Islet of Langerhans (tissue), 1 donor: ENCODE measurements around the gene CRKL.

Experiments
- FAIRE-seq: peaks from one replicate; lab custom pipeline; 2011; peaks lifted over from hg19 to GRCh38; lab: Jason Lieb, UNC

CRKL gene

GRCh38 chr22:20983081-20983771 lies 66.0 kb downstream of the CRKL start:
- FAIRE-seq, result no peak

DNA sequence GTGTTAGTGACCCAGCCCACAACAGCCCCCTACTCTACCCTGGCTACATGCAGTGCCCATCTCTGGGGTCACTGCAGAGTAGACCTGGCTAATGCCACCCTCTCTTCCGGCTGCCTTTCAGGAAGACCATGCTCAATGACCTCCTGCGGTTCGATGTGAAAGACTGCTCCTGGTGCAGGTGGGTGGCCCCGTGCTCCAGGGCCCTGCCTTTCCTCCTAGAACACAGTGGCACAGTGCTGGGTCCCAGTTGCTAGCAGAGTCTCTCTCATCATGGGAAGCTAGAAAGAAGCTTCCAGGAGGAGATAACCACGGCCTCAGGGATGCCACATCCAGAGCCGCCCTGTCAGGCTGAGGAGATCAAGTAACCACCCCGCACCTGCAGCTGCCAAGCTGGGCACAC lies 68.5 kb downstream of the CRKL start:
- FAIRE-seq, result no peak

GRCh38 chr22:20986365-20986764 lies 69.2 kb downstream of the CRKL start:
- no peak for FAIRE-seq

- no peak for FAIRE-seq
Measured at GRCh38 chr22:20987375-20987774, 70.2 kb downstream of the CRKL start.

GRCh38 chr22:20988573-20989322 lies 71.5 kb downstream of the CRKL start:
- FAIRE-seq, result no peak

DNA sequence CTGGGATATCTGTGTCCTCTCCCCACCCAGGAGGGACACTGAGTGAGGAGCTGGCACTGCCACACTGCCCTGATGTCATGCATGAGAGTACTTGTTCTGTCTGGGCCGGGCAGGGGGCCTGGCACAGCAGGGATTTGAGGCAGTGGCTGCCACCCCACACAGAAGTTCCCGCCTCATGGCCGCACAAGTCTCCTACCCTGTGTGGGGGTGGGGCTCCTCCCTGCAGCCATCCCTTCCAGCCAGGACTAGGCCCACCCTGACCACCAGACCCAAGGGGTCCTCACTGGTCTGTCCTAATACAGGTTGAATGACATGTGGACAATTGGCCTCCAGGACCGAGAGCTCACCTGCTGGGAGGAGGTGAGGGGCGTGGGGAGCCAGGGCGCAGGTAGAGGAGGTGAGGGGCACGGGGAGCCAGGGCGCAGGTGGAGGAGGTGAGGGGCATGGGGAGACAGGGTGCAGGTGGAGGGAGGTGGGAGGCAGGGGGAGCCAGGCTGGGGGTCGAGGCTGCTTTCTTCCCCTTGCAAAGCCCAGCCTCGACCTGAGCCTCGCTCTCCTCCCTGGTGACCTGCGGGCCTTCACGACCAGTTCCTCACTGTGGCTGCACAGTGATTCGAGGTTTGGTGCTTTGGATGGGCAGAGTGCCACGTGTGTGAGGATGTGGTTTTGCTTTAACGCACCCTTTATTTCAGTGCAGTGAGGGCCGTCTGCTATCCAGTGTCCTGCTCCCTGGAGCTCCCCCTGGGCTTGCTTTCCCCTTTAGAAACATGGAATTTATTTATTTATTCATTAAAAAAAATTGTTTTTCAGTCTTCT lies 72.3 kb downstream of the CRKL start:
- FAIRE-seq, result no peak

- FAIRE-seq, result no peak
Measured at GRCh38 chr22:20990184-20991180, 73.3 kb downstream of the CRKL start.

- FAIRE-seq, result no peak
Measured at GRCh38 chr22:20991252-20992055, 74.2 kb downstream of the CRKL start.

DNA sequence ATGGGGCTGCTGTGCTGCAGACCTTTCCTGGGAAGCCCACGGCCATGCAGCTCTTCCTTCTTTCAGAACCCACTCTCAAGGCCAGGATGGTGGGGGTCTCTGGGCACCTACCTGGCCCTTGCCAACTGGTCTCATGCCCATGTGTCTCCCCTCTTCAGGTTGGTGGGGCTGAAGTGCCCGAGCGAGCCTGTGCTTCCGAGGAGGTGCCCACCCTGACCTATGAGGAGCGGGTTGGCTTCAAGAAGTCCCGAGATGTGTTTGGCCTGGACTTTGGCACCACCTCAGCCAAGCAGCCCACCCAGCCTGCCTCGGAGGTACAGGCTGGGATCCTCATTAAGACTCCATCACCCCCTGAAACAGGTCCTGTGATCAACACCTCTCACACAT lies 74.8 kb downstream of the CRKL start:
- no peak for FAIRE-seq

DNA sequence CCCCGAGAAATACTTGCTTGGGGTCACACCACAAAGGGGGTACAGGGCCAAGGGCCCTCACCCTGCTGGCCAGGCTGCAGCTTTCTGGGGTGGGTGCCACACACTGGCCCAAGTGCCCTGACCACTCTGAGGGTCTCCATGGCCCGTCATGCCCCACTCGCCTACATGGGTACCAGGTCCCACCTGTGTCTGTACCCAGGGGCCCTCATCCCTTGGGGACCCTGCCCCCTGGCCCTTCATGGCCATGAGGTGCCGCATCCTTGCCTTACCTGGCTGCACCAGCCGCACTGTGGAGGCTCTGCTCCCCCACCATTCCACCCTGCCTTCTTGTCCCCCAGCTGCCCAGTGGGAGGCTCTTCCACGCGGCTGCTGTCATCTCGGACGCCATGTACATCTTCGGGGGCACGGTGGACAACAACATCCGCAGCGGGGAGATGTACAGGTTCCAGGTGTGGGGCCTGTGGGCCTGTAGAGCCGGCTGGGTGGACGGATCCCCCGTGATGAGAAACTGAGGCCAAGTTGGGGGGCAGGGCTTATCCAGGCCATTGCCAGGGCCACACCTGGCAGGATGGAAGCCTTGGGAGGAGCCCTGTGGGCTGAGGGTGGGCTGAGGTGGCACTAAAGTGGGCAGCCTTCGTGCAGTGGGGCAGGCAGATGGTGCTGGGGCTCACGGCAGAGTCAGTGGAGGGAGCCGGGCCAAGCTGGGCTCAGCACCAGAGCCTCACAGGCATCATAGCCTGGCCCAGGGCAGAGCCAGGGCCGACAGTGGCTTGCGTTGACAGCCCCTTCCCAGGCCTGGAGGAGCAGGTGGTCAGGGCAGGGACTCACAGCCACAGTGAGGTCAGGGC lies 75.5 kb downstream of the CRKL start:
- no peak for FAIRE-seq

- no peak for FAIRE-seq
Measured at GRCh38 chr22:20993304-20994127, 76.3 kb downstream of the CRKL start.

DNA sequence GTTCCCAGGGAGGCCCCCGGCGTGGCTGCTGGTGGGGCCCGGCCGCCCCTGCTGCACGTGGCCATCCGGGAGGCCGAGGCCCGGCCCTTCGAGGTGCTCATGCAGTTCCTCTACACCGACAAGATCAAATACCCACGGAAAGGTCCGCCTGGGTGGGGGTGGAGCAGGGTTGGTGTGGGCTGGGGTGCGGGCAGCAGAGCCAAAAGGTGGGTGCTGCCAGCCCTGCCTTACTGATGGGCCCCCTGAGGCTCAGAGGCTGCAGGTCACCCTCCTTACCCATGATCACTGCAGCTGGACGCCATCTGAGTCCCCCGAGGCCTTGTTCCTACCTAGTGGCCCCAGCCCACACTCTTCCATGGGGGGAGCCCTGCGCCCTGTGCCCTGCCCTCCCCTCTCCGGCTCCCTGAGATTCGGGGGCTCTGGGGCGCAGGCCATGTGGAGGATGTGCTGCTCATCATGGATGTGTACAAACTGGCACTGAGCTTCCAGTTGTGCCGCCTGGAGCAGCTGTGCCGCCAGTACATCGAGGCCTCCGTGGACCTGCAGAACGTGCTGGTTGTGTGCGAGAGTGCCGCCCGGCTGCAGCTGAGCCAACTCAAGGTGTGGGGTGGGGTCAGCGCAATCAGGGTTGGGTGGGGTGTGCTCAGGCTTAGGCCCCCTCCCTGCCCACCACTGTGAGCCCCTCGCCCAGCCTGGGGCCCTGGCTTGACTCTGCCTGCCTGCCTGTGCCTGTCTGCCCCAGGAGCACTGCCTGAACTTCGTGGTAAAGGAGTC lies 77.1 kb downstream of the CRKL start:
- no peak for FAIRE-seq

- FAIRE-seq, result no peak
Measured at GRCh38 chr22:20994902-20995241, 77.7 kb downstream of the CRKL start.

- FAIRE-seq, result no peak
Measured at GRCh38 chr22:20995329-20996030, 78.3 kb downstream of the CRKL start.

DNA sequence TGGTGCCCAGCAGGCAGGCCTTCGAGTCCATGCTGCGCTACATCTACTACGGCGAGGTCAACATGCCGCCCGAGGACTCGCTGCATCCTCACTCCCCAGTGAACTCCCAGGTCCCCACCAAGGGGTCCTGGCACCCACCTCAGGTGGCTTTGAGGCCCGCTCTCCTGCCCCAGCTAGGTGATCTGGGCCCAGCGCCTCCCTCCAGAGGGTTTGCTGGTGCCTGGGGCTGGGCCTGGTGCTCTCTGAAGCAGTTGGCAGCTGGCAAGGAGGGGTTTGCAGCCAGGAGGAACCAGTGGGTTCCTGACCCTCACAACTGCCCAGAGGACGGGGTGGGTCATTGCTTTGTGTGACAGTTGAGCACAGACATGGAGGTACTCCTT lies 78.8 kb downstream of the CRKL start:
- no peak for FAIRE-seq

DNA sequence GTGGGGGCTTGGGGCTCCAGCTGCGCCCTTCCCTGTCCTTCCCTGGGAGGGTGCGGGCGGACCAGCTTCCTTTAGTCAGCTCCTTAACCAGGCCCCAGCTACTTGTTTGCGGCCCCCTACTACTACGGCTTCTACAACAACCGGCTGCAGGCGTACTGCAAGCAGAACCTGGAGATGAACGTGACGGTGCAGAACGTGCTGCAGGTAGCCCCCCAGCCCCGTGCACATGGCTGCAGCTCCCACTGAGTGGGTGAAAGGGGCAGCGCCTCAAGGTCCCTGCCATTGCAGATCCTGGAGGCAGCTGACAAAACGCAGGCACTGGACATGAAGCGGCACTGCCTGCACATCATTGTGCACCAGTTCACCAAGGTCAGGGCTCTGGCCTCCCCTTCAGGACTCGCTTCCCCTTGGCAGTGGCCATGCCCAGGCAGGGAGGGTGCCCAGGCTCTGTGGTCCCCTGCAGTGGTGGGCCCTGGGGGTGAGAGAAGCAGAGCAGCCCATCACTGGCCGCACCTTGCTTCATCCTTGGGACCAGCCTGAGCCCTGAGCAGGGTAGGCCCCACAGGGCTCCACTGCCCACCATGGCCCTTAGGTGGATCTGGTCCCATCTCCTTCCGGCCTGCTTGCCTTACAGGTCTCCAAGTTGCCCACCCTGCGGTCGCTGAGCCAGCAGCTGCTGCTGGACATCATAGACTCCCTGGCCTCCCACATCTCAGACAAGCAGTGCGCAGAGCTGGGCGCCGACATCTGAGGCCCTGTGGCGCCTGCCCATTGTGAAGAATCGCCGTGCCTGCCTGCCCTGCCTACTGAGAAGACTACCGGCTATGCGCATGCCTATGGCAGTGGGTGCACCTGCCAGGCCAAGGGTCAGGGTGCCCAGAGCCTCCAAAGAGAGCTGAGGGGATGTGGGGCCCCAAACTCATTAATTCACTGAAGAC lies 79.7 kb downstream of the CRKL start:
- no peak for FAIRE-seq
